Heart right ventricle (tissue), 16 donors: ENCODE results near the gene SLC22A4. TPM values are rescaled to one million over a fixed set of nuclear protein-coding genes. Genes with fewer than 3 reads are reported as not detected.

ENCODE experiments used
- ATAC-seq, 8 donors: fragments of 200-7000 bp; cut with Tn5 transposase; one replicate each; pipeline ENCODE4 v1.9.1; 2020; ENCODE audit warnings: mild to moderate bottlenecking in 8 of 8, moderate library complexity in 8 of 8, moderate number of reproducible peaks in 1 of 8
- DNase-seq, 2 donors: peaks; one replicate each; pipeline ENCODE4 v3.0.0-alpha.2; 2020
- H3K27ac ChIP-seq, 10 donors: fragments of 200-600 bp; sonication (generic) in 2 of 10; one replicate each; pipeline versions ENCODE4 v1.5.0 to v1.8.0; 2020 to 2022; ENCODE audit warnings: mild to moderate bottlenecking in 3 of 10
- H3K27me3 ChIP-seq, 7 donors: fragments of 200-600 bp; one replicate each; pipeline ENCODE4 v1.8.0; 2021 to 2022; ENCODE audit warnings: mild to moderate bottlenecking in 2 of 7
- H3K36me3 ChIP-seq, 9 donors: fragments of 200-600 bp; sonication (generic) in 1 of 9; one replicate each; pipeline versions ENCODE4 v1.5.0 to v1.8.0; 2020 to 2022; ENCODE audit warnings: mild to moderate bottlenecking in 2 of 9
- H3K4me1 ChIP-seq, 9 donors: fragments of 200-600 bp; sonication (generic) in 1 of 9; one replicate each; pipeline versions ENCODE4 v1.5.0 to v1.8.0; 2020 to 2022; ENCODE audit warnings: mild to moderate bottlenecking in 4 of 9
- H3K4me3 ChIP-seq, 10 donors: fragments of 200-600 bp; sonication (generic) in 2 of 10; one replicate each; pipeline versions ENCODE4 v1.5.0 to v1.8.0; 2020 to 2022; ENCODE audit warnings: mild to moderate bottlenecking in 7 of 10, moderate library complexity in 2 of 10
- H3K9me3 ChIP-seq, 11 donors: fragments of 200-600 bp in 10 of 11; sonication (generic) in 2 of 11; one replicate each; pipeline versions ENCODE4 v1.5.0 to v1.8.0; 2013 to 2022; ENCODE audit warnings: mild to moderate bottlenecking in 2 of 11, control low read depth in 1 of 11, moderate library complexity in 1 of 11
- CTCF ChIP-seq, 9 donors: fragments of 200-600 bp; sonication (generic) in 2 of 9; IDR thresholded peaks; one replicate each; pipeline versions ENCODE4 v1.5.0 to v1.8.0; 2021 to 2022; ENCODE audit warnings: antibody characterized with exemption in 9 of 9, mild to moderate bottlenecking in 5 of 9, moderate library complexity in 1 of 9
- WGBS, 2 donors: extraction: QIAGEN DNeasy Blood & Tissue Kit; methylation state at CpG; one replicate each; pipeline ENCODE4 v1.1.7; 2013; ENCODE audit warnings: inconsistent platforms in 1 of 2; 5-methylcytosine and 5-hydroxymethylcytosine counted together
- intact Hi-C, 10 donors: fragments of 100-400 bp; cut with DNase I; formaldehyde crosslinking; loops; one replicate each; pipeline versions ENCODE4 v1.11.1 to v1.14.2; 2022
- polyA plus RNA-seq, 2 donors: library from polyadenylated mRNA; stranded (reverse); fragments of 200-250 nt; gene quantifications; one replicate each; pipeline ENCODE4 v1.2.3, GENCODE V29; 2013
- total RNA-seq, 10 donors: library from RNA; stranded (reverse); fragmentation: NEBNext Ultra II Directional in 3 of 10; extraction: Animal tissue kit (Norgen Biotek cat#: 25700) in 3 of 10; gene quantifications; one replicate each; pipeline versions ENCODE4 v1.2.1 to v1.2.4, GENCODE V29; 2021 to 2023
- donor health status: Arrhythmogenic right ventricular cardiomyopathy.
- donor health status: ischemic (EF 13 %, LVEDD 7.1; RV severe dilation, severe dysfunction).
- donor health status: healthy with polysubstance abuse.
- donor health status: DM: no; HTN: yes; CAD: no.
- donor health status: DM: no; HTN: no; CAD: no.
- donor health status: ischemic (EF 25% LVEDD 6.9; RV normal size, moderate dysfunction).
- donor health status: ischemic (EF 25% LVEDD 5.7; RV mildly dilated, moderate dysfunction).
- donor health status: healthy.
- donor health status: DM: yes; HTN: yes; CAD: no.
- donor health status: Ischemic cardiomyopathy.
- donor health status: ischemic (EF 35%, LVEDD 5.7; RV mildly dilated, moderate dysfunction).
- donor health status: nonischemic (EF 11% LVEDD 7.7; RV severe dilation, severe dysfunction).
- donor health status: DM: yes; HTN: yes; CAD: no.
- donor health status: PGD.
- donor health status: ischemic (EF 29% LVEDD 5.4; RV normal size, mild dysfunction).
- donor health status: nonischemic (EF 23%, LVEDD 6.1; RV moderate dilation, normal function).

Gene SLC22A4
- total and polyA plus RNA-seq, 12 donors: 0.39 to 9.0 (median 2.1) TPM

DNA sequence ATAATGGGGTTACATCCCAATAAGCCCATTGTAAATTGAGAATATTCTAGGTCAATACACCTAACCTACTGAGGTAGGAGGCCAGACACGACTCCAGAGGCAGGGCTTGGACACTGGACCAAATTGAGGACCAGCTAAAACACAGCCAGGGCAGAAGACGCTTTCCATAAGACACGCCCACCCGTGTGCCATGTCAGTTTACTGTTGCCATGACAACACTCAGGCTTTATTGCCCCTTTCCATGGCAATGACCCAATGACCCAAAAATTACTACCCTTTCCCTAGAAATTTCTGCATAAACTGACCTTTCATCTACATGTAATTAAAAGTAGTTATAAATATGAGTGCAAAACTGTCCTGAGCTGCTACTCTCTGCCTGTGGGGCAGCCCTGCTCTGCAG lies 31.5 kb downstream of the SLC22A4 start:
- peaks cover 0 to 10% (median 0%) of the 10 kb centered on the region in 9 donors for H3K4me1 ChIP-seq
- DNase-seq (no peak), ATAC-seq (no peak)
- 89 to 91% methylated on average over 4 of the region's 4 CpGs for WGBS, 2 donors
- H3K4me3 ChIP-seq: no peak overlapping the region
- H3K27me3 ChIP-seq: no peaks in the 10 kb centered on the region
- intact Hi-C loops: no loop called here
- peaks cover 0 to 59% (median 5%) of the 10 kb centered on the region in 9 donors for H3K36me3 ChIP-seq
- H3K27ac ChIP-seq: no peak overlapping the region
- no peak for TF ChIP-seq CTCF (IDR thresholded peaks at IDR 0.05)
- no peaks in the 10 kb centered on the region for H3K9me3 ChIP-seq

- 84 to 92% methylated on average over 2 of the region's 2 CpGs for WGBS, 2 donors
- intact Hi-C loops: no loop called here
- no peak for ATAC-seq
These were observed 33.2 kb downstream of the SLC22A4 start for GRCh38 chr5:132327252-132327955.

GRCh38 chr5:132334812-132335211 lies 40.6 kb downstream of the SLC22A4 start:
- Histone ChIP-seq H3K27ac (no peak overlapping the region), H3K27me3 (no peaks in the 10 kb centered on the region), H3K4me3 (no peak overlapping the region), H3K4me1 (no peaks in the 10 kb centered on the region), H3K9me3 (no peaks in the 10 kb centered on the region), H3K36me3 (peaks cover 0 to 66% (median 10%) of the 10 kb centered on the region in 9 donors)
- no peak for TF ChIP-seq CTCF (IDR thresholded peaks at IDR 0.05)
- WGBS, 2 donors: 86 to 97% methylated on average over 3 of the region's 3 CpGs
- ATAC-seq: no peak
- DNase-seq: no peak
- intact Hi-C loops: no loop called here

More at GRCh38 chr5:132327252-132327955, 33.2 kb downstream of the SLC22A4 start:
- H3K4me3 ChIP-seq: no peak overlapping the region
- H3K27ac ChIP-seq: no peak overlapping the region
- H3K9me3 ChIP-seq: no peaks in the 10 kb centered on the region
- H3K4me1 ChIP-seq: no peaks in the 10 kb centered on the region
- peaks cover 0 to 62% (median 10%) of the 10 kb centered on the region in 9 donors for H3K36me3 ChIP-seq
- no peaks in the 10 kb centered on the region for H3K27me3 ChIP-seq
- DNase-seq: no peak
- no peak for TF ChIP-seq CTCF (IDR thresholded peaks at IDR 0.05)

- intact Hi-C loops: no loop called here
- ATAC-seq (no peak), DNase-seq (no peak)
- Histone ChIP-seq H3K27me3 (no peaks in the 10 kb centered on the region), H3K9me3 (no peaks in the 10 kb centered on the region), H3K4me3 (no peak overlapping the region), H3K27ac (no peak overlapping the region), H3K36me3 (peaks cover 0 to 64% (median 7%) of the 10 kb centered on the region in 9 donors), H3K4me1 (no peaks in the 10 kb centered on the region)
- TF ChIP-seq CTCF (IDR thresholded peaks at IDR 0.05): no peak
These were observed 41.2 kb downstream of the SLC22A4 start for GRCh38 chr5:132335402-132335801.
